ENCODE results near the gene PSKH1. TPM values are rescaled to one million over a fixed set of nuclear protein-coding genes. Genes with fewer than 3 reads are reported as not detected.

Gene PSKH1
- polyA plus RNA-seq, 1 donor from 2014 or later: 3.8 TPM

- Histone ChIP-seq H4K20me1 (ENCODE audit: insufficient read depth) (no peaks in the 10 kb centered on the region), H3K27ac (ENCODE audit: low read length) (no peak overlapping the region), H3K79me2 (replicated peaks; ENCODE audit: insufficient read depth, low read length) (peaks cover 24% of the 10 kb centered on the region), H3K36me3 (ENCODE audit: insufficient read depth, low read length) (no peaks in the 10 kb centered on the region), H3K9me2 (ENCODE audit: insufficient read depth, low read length) (no peaks in the 10 kb centered on the region), H3K4me2 (ENCODE audit: low read length) (no peak overlapping the region), H3K9me3 (ENCODE audit: low read length) (no peaks in the 10 kb centered on the region), H3K4me3 (ENCODE audit: low read length) (no peak overlapping the region), H3K27me3 (ENCODE audit: insufficient read depth, low read depth, low read length) (no peaks in the 10 kb centered on the region), H3F3A (ENCODE audit: insufficient read depth, low read length, poor library complexity, severe bottlenecking) (no peaks in the 10 kb centered on the region), H3K9ac (ENCODE audit: low read length) (no peak overlapping the region), H2AFZ (ENCODE audit: low read depth, low read length) (no peak overlapping the region)
- TF ChIP-seq REST (IDR thresholded peaks at IDR 0.05; ENCODE audit: borderline replicate concordance): no peak
- TF ChIP-seq CTCF (IDR thresholded peaks at IDR 0.05; ENCODE audit: poor library complexity, severe bottlenecking): no peak
- no peak for TF ChIP-seq RAD21 (conservative IDR thresholded peaks at IDR 0.05)
Observed at GRCh38 chr16:67878232-67878631, 14.8 kb upstream of the PSKH1 start.

GRCh38 chr16:67878846-67879245 is 14.2 kb upstream of the PSKH1 start:
- TF ChIP-seq REST (IDR thresholded peaks at IDR 0.05; ENCODE audit: borderline replicate concordance) (no peak), MXI1 (conservative IDR thresholded peaks at IDR 0.05; ENCODE audit: poor library complexity, severe bottlenecking) (no peak), CTCF (IDR thresholded peaks at IDR 0.05; ENCODE audit: poor library complexity, severe bottlenecking) (no peak), EP300 (conservative IDR thresholded peaks at IDR 0.05; ENCODE audit: poor library complexity, severe bottlenecking) (no peak), SMC3 (conservative IDR thresholded peaks at IDR 0.05; ENCODE audit: poor library complexity) (no peak), RAD21 (conservative IDR thresholded peaks at IDR 0.05) (no peak), POLR2AphosphoS5 (IDR thresholded peaks at IDR 0.05) (no peak), EZH2 (IDR thresholded peaks at IDR 0.05; ENCODE audit: borderline replicate concordance, insufficient read depth, low read length, poor library complexity, severe bottlenecking) (no peak), TAF1 (IDR thresholded peaks at IDR 0.05; ENCODE audit: low read depth) (no peak)
- no peaks in the 10 kb centered on the region for H3F3A ChIP-seq (ENCODE audit: insufficient read depth, low read length, poor library complexity, severe bottlenecking)
- H3K9me3 ChIP-seq (ENCODE audit: low read length): no peaks in the 10 kb centered on the region
- H3K4me2 ChIP-seq (ENCODE audit: low read length): no peak overlapping the region
- H3K4me3 ChIP-seq (ENCODE audit: low read length): no peak overlapping the region
- no peaks in the 10 kb centered on the region for H4K20me1 ChIP-seq (ENCODE audit: insufficient read depth)
- H3K9me2 ChIP-seq (ENCODE audit: insufficient read depth, low read length): no peaks in the 10 kb centered on the region
- H3K36me3 ChIP-seq (ENCODE audit: insufficient read depth, low read length): peaks cover under 1% of the 10 kb centered on the region
- H2AFZ ChIP-seq (ENCODE audit: low read depth, low read length): no peak overlapping the region
- H3K9ac ChIP-seq (ENCODE audit: low read length): no peak overlapping the region
- no peaks in the 10 kb centered on the region for H3K27me3 ChIP-seq (ENCODE audit: insufficient read depth, low read depth, low read length)
- no peak overlapping the region for H3K27ac ChIP-seq (ENCODE audit: low read length)
- H3K79me2 ChIP-seq (replicated peaks; ENCODE audit: insufficient read depth, low read length): peaks cover 17% of the 10 kb centered on the region
